GM19463 (cell line): ENCODE measurements around the gene GAGE13.
"Not testable (repeated sequence)": the region's sequence is repeated elsewhere in the genome, so short reads cannot be mapped to it uniquely, and the experiment has no call there.

ENCODE experiments used
- ATAC-seq: cut with Tn5 transposase; IDR thresholded peaks from one replicate; pipeline ENCODE4 v1.9.1; 2021; ENCODE audit warnings: mild to moderate bottlenecking, moderate library complexity; ENCODE audit not compliant: unreplicated experiment

GAGE13 gene

DNA sequence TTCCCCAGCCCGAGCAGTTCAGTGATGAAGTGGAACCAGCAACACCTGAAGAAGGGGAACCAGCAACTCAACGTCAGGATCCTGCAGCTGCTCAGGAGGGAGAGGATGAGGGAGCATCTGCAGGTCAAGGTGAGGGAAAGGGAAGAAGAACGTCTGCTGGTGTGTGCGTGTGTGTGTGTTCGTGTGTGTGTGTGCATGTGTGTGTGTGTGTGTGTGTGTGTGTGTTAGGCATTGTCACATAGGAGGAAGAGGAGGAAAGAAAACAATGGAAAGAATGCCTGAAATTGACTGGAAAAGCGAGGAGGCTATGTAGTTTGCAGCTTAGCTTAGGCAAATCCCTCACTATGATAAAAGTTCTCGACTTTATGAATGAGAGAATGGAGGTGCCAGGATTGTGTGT, 7.6 kb upstream of the GAGE13 start:
- not testable (repeated sequence) for ATAC-seq

DNA sequence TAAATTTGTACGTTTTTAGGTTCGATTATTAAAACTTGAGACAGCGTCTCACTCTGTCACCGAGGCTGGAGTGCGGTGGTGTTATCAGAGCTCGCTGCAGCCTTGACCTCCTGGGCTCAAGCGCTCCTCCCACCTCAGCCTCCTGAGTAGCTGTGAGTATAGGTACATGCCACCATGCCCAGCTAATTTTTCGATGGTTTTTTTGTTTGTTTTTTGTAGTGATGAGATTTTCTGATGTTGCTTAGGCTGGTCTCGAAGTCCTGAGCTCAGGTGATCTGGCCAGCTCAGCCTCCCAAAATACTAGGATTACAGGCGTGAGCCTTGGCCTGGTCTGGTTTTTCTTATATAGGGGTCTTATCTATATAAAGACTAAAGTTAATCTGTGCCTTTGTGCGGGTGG, 961 bp upstream of the GAGE13 start:
- not testable (repeated sequence) for ATAC-seq

DNA sequence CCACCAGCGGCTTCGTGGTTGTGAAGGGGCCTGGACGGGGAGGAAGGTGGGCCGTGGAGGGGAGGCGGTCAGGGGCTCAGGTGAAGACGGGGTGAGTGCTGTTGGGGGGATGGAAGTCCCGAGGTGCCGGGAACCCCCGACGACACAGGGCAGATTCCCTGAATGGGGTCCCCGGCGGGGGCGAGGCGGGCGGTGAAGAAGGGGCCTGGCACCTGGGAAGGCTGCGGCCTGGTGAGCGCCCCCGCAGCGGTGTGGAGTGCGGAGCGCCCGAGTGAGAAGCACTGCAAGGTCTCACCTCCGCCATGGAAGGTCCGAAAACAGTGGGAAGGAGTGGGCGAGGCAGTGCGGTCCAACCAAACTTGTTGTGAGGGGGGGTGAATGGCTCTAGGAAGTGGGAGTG, 459 bp downstream of the GAGE13 start:
- ATAC-seq, result not testable (repeated sequence)

DNA sequence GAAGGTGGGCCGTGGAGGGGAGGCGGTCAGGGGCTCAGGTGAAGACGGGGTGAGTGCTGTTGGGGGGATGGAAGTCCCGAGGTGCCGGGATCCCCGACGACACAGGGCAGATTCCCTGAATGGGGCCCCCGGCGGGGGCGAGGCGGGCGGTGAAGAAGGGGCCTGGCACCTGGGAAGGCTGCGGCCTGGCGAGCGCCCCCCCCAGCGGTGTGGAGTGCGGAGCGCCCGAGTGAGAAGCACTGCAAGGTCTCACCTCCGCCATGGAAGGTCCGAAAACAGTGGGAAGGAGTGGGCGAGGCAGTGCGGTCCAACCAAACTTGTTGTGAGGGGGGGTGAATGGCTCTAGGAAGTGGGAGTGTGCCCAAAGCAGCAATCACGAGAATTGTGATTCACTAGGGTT, 10.1 kb downstream of the GAGE13 start:
- ATAC-seq, result not testable (repeated sequence)

DNA sequence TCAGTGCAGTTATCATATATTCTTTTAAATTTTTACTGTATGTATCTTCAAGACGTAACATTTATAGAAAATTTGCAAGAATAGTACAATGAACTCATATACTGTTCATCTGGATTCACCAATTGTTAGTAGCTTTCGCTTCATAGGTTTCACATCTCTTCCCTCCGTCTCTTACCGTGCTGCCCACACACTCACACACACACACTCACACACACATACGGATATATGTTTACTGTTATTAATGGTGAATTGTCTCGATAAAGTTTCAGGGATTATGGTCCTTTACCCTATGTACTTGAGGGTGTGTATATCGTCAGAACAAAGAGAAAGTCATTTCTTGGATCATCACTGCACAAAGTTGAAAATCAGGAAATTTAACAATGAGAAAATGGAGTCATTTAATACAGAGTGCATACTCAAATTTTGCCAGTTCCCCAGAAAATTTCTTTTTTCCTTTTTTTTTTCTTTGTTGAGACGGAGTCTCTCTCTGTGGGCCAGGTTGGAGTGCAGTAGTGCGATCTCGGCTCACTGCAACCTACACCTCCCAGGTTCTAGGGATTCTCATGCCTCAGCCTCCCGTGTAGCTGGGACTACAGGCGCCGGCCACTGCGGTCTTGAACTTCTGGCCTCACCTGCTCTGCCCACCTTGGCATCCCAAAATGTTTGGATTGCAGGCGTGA, 13.3 kb downstream of the GAGE13 start:
- not testable (repeated sequence) for ATAC-seq

DNA sequence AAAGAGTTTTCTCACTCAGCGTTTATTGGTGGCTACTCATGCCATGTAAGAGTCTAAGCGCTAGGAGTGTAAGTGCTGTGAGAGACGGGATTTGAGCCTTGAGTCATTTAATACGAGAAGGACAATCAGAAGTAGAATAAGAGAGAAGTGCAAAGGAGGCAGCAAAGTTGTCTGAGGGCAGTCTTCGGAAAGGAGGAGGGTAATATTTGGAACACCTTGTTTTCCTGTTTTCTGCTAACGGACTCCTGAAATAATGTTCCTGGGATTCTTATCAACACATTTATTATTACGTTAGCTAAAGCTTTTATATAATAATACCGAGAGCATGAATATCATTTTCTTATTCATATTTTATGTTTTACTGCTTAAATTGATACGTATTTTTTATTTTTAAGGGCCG, 14.0 kb downstream of the GAGE13 start:
- ATAC-seq, result not testable (repeated sequence)

DNA sequence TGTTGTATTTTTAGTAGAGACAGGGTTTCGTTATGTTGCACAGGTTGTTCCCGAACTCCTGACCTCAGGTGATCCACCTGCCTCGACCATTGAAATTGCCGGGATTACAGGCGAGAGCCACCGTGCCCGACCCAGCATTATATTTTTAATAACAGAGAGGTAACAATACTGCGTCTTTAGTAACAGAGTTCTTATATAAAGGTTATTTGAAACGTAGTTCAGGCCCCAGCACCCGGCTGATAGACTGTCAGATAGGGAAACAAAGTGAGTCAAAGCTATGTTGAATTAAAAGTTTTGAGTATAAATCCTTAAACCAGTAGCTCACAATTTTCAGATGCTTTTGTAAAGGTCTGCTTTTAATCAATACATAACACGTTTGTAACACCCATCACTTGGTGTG, 14.8 kb downstream of the GAGE13 start:
- not testable (repeated sequence) for ATAC-seq
